Upper lobe of right lung (tissue), 1 donor: Measurements from ENCODE around the gene HOXC10. TPM values are rescaled to one million over a fixed set of nuclear protein-coding genes. Genes with fewer than 3 reads are reported as not detected.

Experiments
- ATAC-seq: fragments of 200-7000 bp; cut with Tn5 transposase; one replicate; pipeline ENCODE4 v1.9.1; 2020; ENCODE audit warnings: mild to moderate bottlenecking, moderate library complexity
- DNase-seq: peaks from one replicate; pipeline ENCODE4 v3.0.0-alpha.2; 2020
- H3K27ac ChIP-seq: fragments of 200-600 bp; one replicate; pipeline ENCODE4 v1.8.0; 2022
- H3K27me3 ChIP-seq: fragments of 200-600 bp; one replicate; pipeline ENCODE4 v1.8.0; 2022; ENCODE audit warnings: mild to moderate bottlenecking
- H3K36me3 ChIP-seq: fragments of 200-600 bp; one replicate; pipeline ENCODE4 v1.8.0; 2022
- H3K4me1 ChIP-seq: fragments of 200-600 bp; one replicate; pipeline ENCODE4 v1.8.0; 2022
- H3K4me3 ChIP-seq: fragments of 200-600 bp; one replicate; pipeline ENCODE4 v1.8.0; 2022; ENCODE audit warnings: mild to moderate bottlenecking
- H3K9me3 ChIP-seq: fragments of 200-600 bp; one replicate; pipeline ENCODE4 v1.8.0; 2022
- CTCF ChIP-seq: fragments of 200-600 bp; IDR thresholded peaks from one replicate; pipeline ENCODE4 v1.8.0; 2022; ENCODE audit warnings: antibody characterized with exemption
- intact Hi-C: fragments of 100-400 bp; cut with DNase I; formaldehyde crosslinking; loops from one replicate; pipeline ENCODE4 v1.11.0; 2022
- total RNA-seq: library from RNA; stranded (reverse); fragmentation: NEBNext Ultra II Directional; extraction: Animal tissue kit (Norgen Biotek cat#: 25700); gene quantifications from one replicate; pipeline ENCODE4 v1.2.1, GENCODE V29; 2021
- donor health status: DM: no; HTN: yes; CAD: no; lungs with severe emphysema.

Gene HOXC10
- total RNA-seq, 1 donor from 2014 or later: not detected

GRCh38 chr12:54032627-54033100 lies 47.7 kb downstream of the HOXC10 start, which contains the start of gene HOXC5:
TSS of gene HOXC5 (plus strand) at chr12:54033050. CDS start at chr12:54033123, 73 bp downstream.
- Histone ChIP-seq H3K27ac (no peak within 1 kb of the TSS), H3K36me3 (no peaks in the 10 kb centered on the region), H3K4me3 (peak within 1 kb of the TSS; percentile 33), H3K27me3 (peaks cover 94% of the 10 kb centered on the region), H3K4me1 (no peaks in the 10 kb centered on the region), H3K9me3 (no peaks in the 10 kb centered on the region)
- DNase-seq (peak; percentile 72), ATAC-seq (peak; percentile 73)
- intact Hi-C loops: no loop called here
- peak; percentile 83 for TF ChIP-seq CTCF

- ATAC-seq (no peak), DNase-seq (peak; percentile 60)
- Histone ChIP-seq H3K4me3 (peak overlapping the region; percentile 33), H3K27ac (no peak overlapping the region), H3K9me3 (no peaks in the 10 kb centered on the region), H3K4me1 (no peaks in the 10 kb centered on the region), H3K36me3 (no peaks in the 10 kb centered on the region), H3K27me3 (peaks cover 92% of the 10 kb centered on the region)
- TF ChIP-seq CTCF: no peak
- intact Hi-C loops: no loop called here
Observed at GRCh38 chr12:54033106-54033979, 48.4 kb downstream of the HOXC10 start.

- Histone ChIP-seq H3K36me3 (no peaks in the 10 kb centered on the region), H3K27ac (no peak overlapping the region), H3K4me1 (no peaks in the 10 kb centered on the region), H3K4me3 (peak overlapping the region; percentile 33), H3K9me3 (no peaks in the 10 kb centered on the region), H3K27me3 (peaks cover 93% of the 10 kb centered on the region)
- ATAC-seq (no peak), DNase-seq (peak; percentile 57)
- intact Hi-C loops: no loop called here
- TF ChIP-seq CTCF: no peak
Observed at GRCh38 chr12:54033980-54034784, 49.2 kb downstream of the HOXC10 start.

GRCh38 chr12:54034785-54035310 lies 49.9 kb downstream of the HOXC10 start:
- no peak for ATAC-seq
- H3K36me3 ChIP-seq: no peaks in the 10 kb centered on the region
- no peak overlapping the region for H3K27ac ChIP-seq
- H3K9me3 ChIP-seq: no peaks in the 10 kb centered on the region
- no peak for TF ChIP-seq CTCF
- intact Hi-C loops: no loop called here
- peak; percentile 37 for DNase-seq
- no peak overlapping the region for H3K4me3 ChIP-seq
- H3K27me3 ChIP-seq: peaks cover 93% of the 10 kb centered on the region
- H3K4me1 ChIP-seq: no peaks in the 10 kb centered on the region

- no peak for ATAC-seq
- Histone ChIP-seq H3K4me3 (no peak overlapping the region), H3K4me1 (no peaks in the 10 kb centered on the region), H3K36me3 (no peaks in the 10 kb centered on the region), H3K27ac (no peak overlapping the region), H3K9me3 (no peaks in the 10 kb centered on the region), H3K27me3 (peaks cover 94% of the 10 kb centered on the region)
- peak; percentile 40 for DNase-seq
- no peak for TF ChIP-seq CTCF
- intact Hi-C loops: no loop called here
Observed at GRCh38 chr12:54035568-54036264, 50.8 kb downstream of the HOXC10 start.
